Measurements from ENCODE around the gene ZNF568.

Gene ZNF568

DNA sequence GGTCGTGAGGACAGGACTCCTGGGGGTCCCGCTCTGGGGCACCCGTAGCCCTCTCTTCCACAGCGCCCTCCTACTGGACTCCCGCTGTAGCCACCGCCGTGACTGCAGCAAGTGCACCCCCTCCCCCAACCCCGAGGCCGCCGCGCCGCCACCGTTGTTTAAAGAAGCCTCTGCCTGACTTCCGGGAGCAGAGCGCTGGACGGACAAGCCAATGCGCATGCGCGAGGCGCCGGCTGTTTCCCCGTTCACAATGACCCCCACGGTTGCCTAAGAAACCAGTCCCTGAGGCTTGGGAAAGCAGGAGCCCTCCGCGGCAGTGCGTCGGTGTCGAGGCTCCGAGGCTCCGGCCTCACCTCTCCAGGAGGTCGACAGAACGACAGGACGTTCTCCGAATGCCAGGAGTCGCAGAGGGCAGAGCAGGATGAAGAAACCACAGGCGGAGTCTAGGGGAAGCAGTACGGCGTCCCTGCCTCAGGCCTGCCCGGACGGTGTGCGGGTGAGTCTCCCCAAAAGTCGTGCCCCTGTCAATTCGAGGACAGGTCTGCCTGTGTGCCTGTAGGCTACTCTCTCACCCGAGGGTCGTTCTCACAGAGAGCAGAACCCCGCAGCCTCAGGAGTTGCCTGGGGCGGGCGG, 91.6 kb downstream of the ZNF568 start:
- peak; percentile 56 for DNase-seq

DNA sequence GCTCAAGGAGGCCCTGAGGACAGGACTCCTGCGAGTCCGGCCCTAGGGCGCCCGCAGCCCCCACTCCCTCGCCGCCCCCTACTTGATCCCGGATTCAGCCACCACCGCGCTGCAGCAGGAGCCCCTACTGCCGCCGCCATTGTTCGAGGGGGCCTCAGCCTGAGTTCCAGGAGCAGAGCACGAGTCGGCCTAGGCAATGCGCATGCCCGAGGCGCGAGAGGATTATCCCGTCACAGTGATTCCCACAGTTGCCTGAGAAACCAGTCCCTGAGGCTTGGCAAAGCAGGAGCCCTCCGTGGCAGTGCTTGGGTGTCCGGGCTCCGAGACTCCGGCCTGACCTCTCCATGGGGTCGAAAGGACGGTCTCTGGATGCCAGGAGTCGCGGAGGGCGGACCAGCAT, 93.7 kb downstream of the ZNF568 start:
- no peak for DNase-seq

DNA sequence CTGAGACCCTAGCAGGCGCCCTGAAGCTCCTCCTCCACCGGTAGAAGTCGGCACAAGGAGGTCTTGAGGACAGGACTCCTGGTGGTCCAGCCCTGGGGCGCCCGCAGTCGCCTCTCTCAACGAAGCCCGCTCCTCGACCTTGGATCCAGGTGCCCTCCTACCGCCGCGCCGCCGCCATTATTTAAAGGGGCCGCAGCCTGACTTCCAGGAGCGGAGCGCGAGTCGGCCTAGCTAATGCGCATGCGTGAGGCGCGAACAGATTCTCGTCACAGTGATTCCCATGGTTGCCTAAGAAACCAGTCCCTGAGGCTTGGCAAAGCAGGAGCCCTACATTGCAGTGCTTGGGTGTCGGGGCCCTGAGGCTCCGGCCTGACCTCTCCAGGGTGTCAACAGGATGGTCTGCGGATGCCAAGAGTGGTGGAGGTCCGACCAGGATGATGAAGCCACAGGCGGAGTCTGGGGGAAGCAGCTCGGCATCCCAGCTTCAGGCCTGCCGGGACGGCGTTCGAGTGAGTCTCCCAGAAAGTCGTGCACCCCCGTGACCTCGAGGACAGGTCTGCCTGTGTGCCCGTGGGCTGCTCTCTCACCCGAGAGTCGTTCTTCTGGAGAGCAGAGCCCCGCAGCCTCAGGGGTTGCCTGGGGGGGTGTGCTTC, 96.1 kb downstream of the ZNF568 start:
- no peak for DNase-seq

DNA sequence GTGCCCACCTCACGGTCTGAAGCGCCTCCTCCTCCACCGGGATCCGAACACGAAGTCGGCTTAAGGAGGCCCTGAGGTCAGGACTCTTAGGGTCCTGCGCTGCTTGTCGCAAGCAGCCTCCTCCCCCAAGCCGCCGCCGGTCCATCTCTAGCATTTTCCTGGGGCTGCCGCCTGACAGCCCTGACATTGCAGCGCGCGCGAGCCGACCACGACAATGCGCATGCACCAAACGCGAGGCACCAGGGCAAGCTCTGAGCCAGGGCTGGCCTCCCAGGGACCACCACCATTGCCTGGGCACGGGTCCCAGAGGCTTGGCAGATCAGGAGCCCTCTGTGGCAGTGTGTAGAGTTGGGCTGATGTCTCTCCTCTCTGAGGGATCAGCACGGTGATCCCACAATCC, 98.3 kb downstream of the ZNF568 start:
- DNase-seq, result no peak

DNA sequence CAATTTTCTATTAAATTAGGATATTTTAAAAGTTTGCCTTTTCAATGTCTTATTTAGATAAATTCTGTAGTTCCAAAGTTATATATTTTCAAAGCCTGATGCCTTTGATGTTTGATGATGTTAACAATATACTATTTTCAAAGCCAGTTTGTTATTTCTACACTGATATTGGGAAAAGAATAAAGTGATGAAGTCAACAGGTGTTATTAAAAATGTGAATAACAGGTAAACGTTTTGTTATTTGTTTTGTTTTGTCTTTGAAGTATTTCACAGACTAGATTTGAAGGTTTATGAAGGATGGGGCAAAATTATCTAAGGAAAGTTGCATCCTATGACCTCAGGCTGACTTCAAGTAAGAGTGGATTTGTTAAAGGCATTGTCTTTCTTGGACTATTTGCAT, 129.0 kb downstream of the ZNF568 start:
- no peak for DNase-seq

Data from hematopoietic multipotent progenitor cell treated with erythropoietin and hydrocortisone succinate and interleukin-3 and kit ligand, for 6 days (in vitro differentiated cells).